ENCODE results near the gene SPCS3.

Gene SPCS3

GRCh38 chr4:176303938-176304337, 15.8 kb upstream of the SPCS3 start:
- Histone ChIP-seq H3K36me3 (ENCODE audit: control insufficient read depth, insufficient read depth, low read length, severe bottlenecking) (no peaks in the 10 kb centered on the region), H3K9me3 (ENCODE audit: control insufficient read depth, low read length) (no peaks in the 10 kb centered on the region), H3K4me1 (ENCODE audit: control insufficient read depth, insufficient read depth, low read length) (peaks cover 13% of the 10 kb centered on the region), H3K9ac (ENCODE audit: low read length) (no peak overlapping the region), H3K27me3 (replicated peaks; ENCODE audit: control insufficient read depth, insufficient read depth, low read length) (no peaks in the 10 kb centered on the region), H3K4me3 (ENCODE audit: low read length) (no peak overlapping the region)
- no peak for DNase-seq (ENCODE audit: low read depth)

- Histone ChIP-seq H3K36me3 (ENCODE audit: control insufficient read depth, insufficient read depth, low read length, severe bottlenecking) (no peaks in the 10 kb centered on the region), H3K9ac (ENCODE audit: low read length) (no peak overlapping the region), H3K4me1 (ENCODE audit: control insufficient read depth, insufficient read depth, low read length) (peaks cover 7% of the 10 kb centered on the region), H3K27me3 (replicated peaks; ENCODE audit: control insufficient read depth, insufficient read depth, low read length) (no peaks in the 10 kb centered on the region), H3K4me3 (ENCODE audit: low read length) (no peak overlapping the region), H3K9me3 (ENCODE audit: control insufficient read depth, low read length) (no peaks in the 10 kb centered on the region)
- no peak for DNase-seq (ENCODE audit: low read depth)
These were observed 12.7 kb upstream of the SPCS3 start for GRCh38 chr4:176306837-176307665.

- no peak for DNase-seq (ENCODE audit: low read depth)
- Histone ChIP-seq H3K9me3 (ENCODE audit: control insufficient read depth, low read length) (no peaks in the 10 kb centered on the region), H3K4me1 (ENCODE audit: control insufficient read depth, insufficient read depth, low read length) (peaks cover 3% of the 10 kb centered on the region), H3K36me3 (ENCODE audit: control insufficient read depth, insufficient read depth, low read length, severe bottlenecking) (no peaks in the 10 kb centered on the region), H3K27me3 (replicated peaks; ENCODE audit: control insufficient read depth, insufficient read depth, low read length) (no peaks in the 10 kb centered on the region), H3K4me3 (ENCODE audit: low read length) (no peak overlapping the region), H3K9ac (ENCODE audit: low read length) (no peak overlapping the region)
These were observed 12.2 kb upstream of the SPCS3 start for GRCh38 chr4:176307666-176307930.

- Histone ChIP-seq H3K36me3 (ENCODE audit: control insufficient read depth, insufficient read depth, low read length, severe bottlenecking) (no peaks in the 10 kb centered on the region), H3K4me3 (ENCODE audit: low read length) (no peak overlapping the region), H3K27me3 (replicated peaks; ENCODE audit: control insufficient read depth, insufficient read depth, low read length) (no peaks in the 10 kb centered on the region), H3K9me3 (ENCODE audit: control insufficient read depth, low read length) (no peaks in the 10 kb centered on the region), H3K4me1 (ENCODE audit: control insufficient read depth, insufficient read depth, low read length) (no peaks in the 10 kb centered on the region), H3K9ac (ENCODE audit: low read length) (no peak overlapping the region)
- DNase-seq (ENCODE audit: low read depth): no peak
These were observed 11.3 kb upstream of the SPCS3 start for GRCh38 chr4:176308441-176308840.

GRCh38 chr4:176309046-176309445, 10.7 kb upstream of the SPCS3 start:
- no peak overlapping the region for H3K9ac ChIP-seq (ENCODE audit: low read length)
- no peaks in the 10 kb centered on the region for H3K36me3 ChIP-seq (ENCODE audit: control insufficient read depth, insufficient read depth, low read length, severe bottlenecking)
- H3K9me3 ChIP-seq (ENCODE audit: control insufficient read depth, low read length): no peaks in the 10 kb centered on the region
- no peaks in the 10 kb centered on the region for H3K27me3 ChIP-seq (replicated peaks; ENCODE audit: control insufficient read depth, insufficient read depth, low read length)
- no peak overlapping the region for H3K4me3 ChIP-seq (ENCODE audit: low read length)
- no peaks in the 10 kb centered on the region for H3K4me1 ChIP-seq (ENCODE audit: control insufficient read depth, insufficient read depth, low read length)
- no peak for DNase-seq (ENCODE audit: low read depth)

- H3K9ac ChIP-seq (ENCODE audit: low read length): no peak overlapping the region
- no peak for DNase-seq (ENCODE audit: low read depth)
- H3K4me3 ChIP-seq (ENCODE audit: low read length): no peak overlapping the region
- H3K36me3 ChIP-seq (ENCODE audit: control insufficient read depth, insufficient read depth, low read length, severe bottlenecking): no peaks in the 10 kb centered on the region
- no peaks in the 10 kb centered on the region for H3K9me3 ChIP-seq (ENCODE audit: control insufficient read depth, low read length)
- no peaks in the 10 kb centered on the region for H3K27me3 ChIP-seq (replicated peaks; ENCODE audit: control insufficient read depth, insufficient read depth, low read length)
- no peaks in the 10 kb centered on the region for H3K4me1 ChIP-seq (ENCODE audit: control insufficient read depth, insufficient read depth, low read length)
These were observed 10.0 kb upstream of the SPCS3 start for GRCh38 chr4:176309772-176310171.

GRCh38 chr4:176313596-176314336, 6.0 kb upstream of the SPCS3 start:
- Histone ChIP-seq H3K4me3 (ENCODE audit: low read length) (no peak overlapping the region), H3K9ac (ENCODE audit: low read length) (no peak overlapping the region), H3K4me1 (ENCODE audit: control insufficient read depth, insufficient read depth, low read length) (peaks cover 3% of the 10 kb centered on the region), H3K27me3 (replicated peaks; ENCODE audit: control insufficient read depth, insufficient read depth, low read length) (no peaks in the 10 kb centered on the region), H3K36me3 (ENCODE audit: control insufficient read depth, insufficient read depth, low read length, severe bottlenecking) (no peaks in the 10 kb centered on the region), H3K9me3 (ENCODE audit: control insufficient read depth, low read length) (no peaks in the 10 kb centered on the region)
- DNase-seq (ENCODE audit: low read depth): no peak

GRCh38 chr4:176319151-176319703, 539 bp upstream of the SPCS3 start:
- Histone ChIP-seq H3K27me3 (replicated peaks; ENCODE audit: control insufficient read depth, insufficient read depth, low read length) (no peaks in the 10 kb centered on the region), H3K4me3 (ENCODE audit: low read length) (peak overlapping the region; percentile 90), H3K36me3 (ENCODE audit: control insufficient read depth, insufficient read depth, low read length, severe bottlenecking) (no peaks in the 10 kb centered on the region), H3K9me3 (ENCODE audit: control insufficient read depth, low read length) (no peaks in the 10 kb centered on the region), H3K4me1 (ENCODE audit: control insufficient read depth, insufficient read depth, low read length) (peaks cover 33% of the 10 kb centered on the region), H3K9ac (ENCODE audit: low read length) (peak overlapping the region; percentile 95)
- DNase-seq (ENCODE audit: low read depth): no peak

GRCh38 chr4:176320340-176320975, 692 bp downstream of the SPCS3 start:
- no peaks in the 10 kb centered on the region for H3K27me3 ChIP-seq (replicated peaks; ENCODE audit: control insufficient read depth, insufficient read depth, low read length)
- no peaks in the 10 kb centered on the region for H3K36me3 ChIP-seq (ENCODE audit: control insufficient read depth, insufficient read depth, low read length, severe bottlenecking)
- H3K4me3 ChIP-seq (ENCODE audit: low read length): peak overlapping the region; percentile 90
- peak overlapping the region; percentile 95 for H3K9ac ChIP-seq (ENCODE audit: low read length)
- DNase-seq (ENCODE audit: low read depth): peak; percentile 96
- H3K4me1 ChIP-seq (ENCODE audit: control insufficient read depth, insufficient read depth, low read length): peaks cover 35% of the 10 kb centered on the region
- no peaks in the 10 kb centered on the region for H3K9me3 ChIP-seq (ENCODE audit: control insufficient read depth, low read length)

GRCh38 chr4:176320976-176321361, 1.2 kb downstream of the SPCS3 start:
- Histone ChIP-seq H3K36me3 (ENCODE audit: control insufficient read depth, insufficient read depth, low read length, severe bottlenecking) (no peaks in the 10 kb centered on the region), H3K9me3 (ENCODE audit: control insufficient read depth, low read length) (no peaks in the 10 kb centered on the region), H3K4me1 (ENCODE audit: control insufficient read depth, insufficient read depth, low read length) (peaks cover 35% of the 10 kb centered on the region), H3K27me3 (replicated peaks; ENCODE audit: control insufficient read depth, insufficient read depth, low read length) (no peaks in the 10 kb centered on the region), H3K9ac (ENCODE audit: low read length) (peak overlapping the region; percentile 95), H3K4me3 (ENCODE audit: low read length) (peak overlapping the region; percentile 90)
- DNase-seq (ENCODE audit: low read depth): peak; percentile 43

- Histone ChIP-seq H3K4me3 (ENCODE audit: low read length) (peak overlapping the region; percentile 90), H3K27me3 (replicated peaks; ENCODE audit: control insufficient read depth, insufficient read depth, low read length) (no peaks in the 10 kb centered on the region), H3K9ac (ENCODE audit: low read length) (peak overlapping the region; percentile 95), H3K36me3 (ENCODE audit: control insufficient read depth, insufficient read depth, low read length, severe bottlenecking) (no peaks in the 10 kb centered on the region), H3K9me3 (ENCODE audit: control insufficient read depth, low read length) (no peaks in the 10 kb centered on the region), H3K4me1 (ENCODE audit: control insufficient read depth, insufficient read depth, low read length) (peaks cover 35% of the 10 kb centered on the region)
- DNase-seq (ENCODE audit: low read depth): no peak
These were observed 1.8 kb downstream of the SPCS3 start for GRCh38 chr4:176321589-176321988.
